HG03045 (cell line): Measurements from ENCODE around the gene MED14.

Experiments
- ATAC-seq: cut with Tn5 transposase; IDR thresholded peaks from one replicate; pipeline ENCODE4 v1.9.1; 2021; ENCODE audit warnings: mild to moderate bottlenecking, moderate library complexity; ENCODE audit not compliant: unreplicated experiment

Gene MED14

GRCh38 chrX:40663880-40664630 is 71.3 kb downstream of the MED14 start:
- ATAC-seq, result no peak

GRCh38 chrX:40663078-40663740 is 72.1 kb downstream of the MED14 start:
- no peak for ATAC-seq

GRCh38 chrX:40661489-40661888 is 73.9 kb downstream of the MED14 start:
- no peak for ATAC-seq

- ATAC-seq, result no peak
Observed at GRCh38 chrX:40660381-40660780, 75.0 kb downstream of the MED14 start.

- no peak for ATAC-seq
Observed at GRCh38 chrX:40653535-40653934, 81.8 kb downstream of the MED14 start.

GRCh38 chrX:40652664-40653063 is 82.7 kb downstream of the MED14 start:
- ATAC-seq, result no peak

GRCh38 chrX:40651620-40652223 is 83.6 kb downstream of the MED14 start:
- no peak for ATAC-seq

- peak; percentile 67 for ATAC-seq
Observed at GRCh38 chrX:40647307-40648197, 87.8 kb downstream of the MED14 start, which contains the start of gene CXorf38. CXorf38 (minus strand) TSS chrX:40647561; CDS start chrX:40647520, 41 bp downstream.

- peak; percentile 19 for ATAC-seq
Observed at GRCh38 chrX:40646489-40647306, 88.6 kb downstream of the MED14 start.

- ATAC-seq, result no peak
Observed at GRCh38 chrX:40644821-40645358, 90.5 kb downstream of the MED14 start.

- no peak for ATAC-seq
Observed at GRCh38 chrX:40644176-40644575, 91.2 kb downstream of the MED14 start.

- no peak for ATAC-seq
Observed at GRCh38 chrX:40637687-40638086, 97.7 kb downstream of the MED14 start.

GRCh38 chrX:40632199-40632598 is 103.1 kb downstream of the MED14 start:
- ATAC-seq, result no peak

- no peak for ATAC-seq
Observed at GRCh38 chrX:40628506-40628905, 106.8 kb downstream of the MED14 start.

GRCh38 chrX:40625294-40625693 is 110.0 kb downstream of the MED14 start:
- no peak for ATAC-seq

- no peak for ATAC-seq
Observed at GRCh38 chrX:40623665-40624064, 111.7 kb downstream of the MED14 start.

- ATAC-seq, result no peak
Observed at GRCh38 chrX:40623139-40623536, 112.2 kb downstream of the MED14 start, which contains the start of gene MPC1L. MPC1L (plus strand) TSS chrX:40623428; CDS start chrX:40623566, 138 bp downstream.

GRCh38 chrX:40622479-40623138 is 112.7 kb downstream of the MED14 start:
- ATAC-seq, result no peak

- no peak for ATAC-seq
Observed at GRCh38 chrX:40617566-40617965, 117.8 kb downstream of the MED14 start.
